CD4-positive, alpha-beta T cell treated with Interleukin-2 at 100 ng/mL for 4 hours (primary cell): ENCODE data around the gene FMO4.
A peak's percentile ranks its signal among the peaks of the same experiment; 100 is the strongest.
"Not testable (repeated sequence)": the region's sequence is repeated elsewhere in the genome, so short reads cannot be mapped to it uniquely, and the experiment has no call there.

Source experiments
- DNase-seq: peaks from one replicate; pipeline ENCODE4 v3.0.0-alpha.2; 2020; ENCODE audit warnings: low spot score

Gene FMO4, protein sequence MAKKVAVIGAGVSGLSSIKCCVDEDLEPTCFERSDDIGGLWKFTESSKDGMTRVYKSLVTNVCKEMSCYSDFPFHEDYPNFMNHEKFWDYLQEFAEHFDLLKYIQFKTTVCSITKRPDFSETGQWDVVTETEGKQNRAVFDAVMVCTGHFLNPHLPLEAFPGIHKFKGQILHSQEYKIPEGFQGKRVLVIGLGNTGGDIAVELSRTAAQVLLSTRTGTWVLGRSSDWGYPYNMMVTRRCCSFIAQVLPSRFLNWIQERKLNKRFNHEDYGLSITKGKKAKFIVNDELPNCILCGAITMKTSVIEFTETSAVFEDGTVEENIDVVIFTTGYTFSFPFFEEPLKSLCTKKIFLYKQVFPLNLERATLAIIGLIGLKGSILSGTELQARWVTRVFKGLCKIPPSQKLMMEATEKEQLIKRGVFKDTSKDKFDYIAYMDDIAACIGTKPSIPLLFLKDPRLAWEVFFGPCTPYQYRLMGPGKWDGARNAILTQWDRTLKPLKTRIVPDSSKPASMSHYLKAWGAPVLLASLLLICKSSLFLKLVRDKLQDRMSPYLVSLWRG

DNA sequence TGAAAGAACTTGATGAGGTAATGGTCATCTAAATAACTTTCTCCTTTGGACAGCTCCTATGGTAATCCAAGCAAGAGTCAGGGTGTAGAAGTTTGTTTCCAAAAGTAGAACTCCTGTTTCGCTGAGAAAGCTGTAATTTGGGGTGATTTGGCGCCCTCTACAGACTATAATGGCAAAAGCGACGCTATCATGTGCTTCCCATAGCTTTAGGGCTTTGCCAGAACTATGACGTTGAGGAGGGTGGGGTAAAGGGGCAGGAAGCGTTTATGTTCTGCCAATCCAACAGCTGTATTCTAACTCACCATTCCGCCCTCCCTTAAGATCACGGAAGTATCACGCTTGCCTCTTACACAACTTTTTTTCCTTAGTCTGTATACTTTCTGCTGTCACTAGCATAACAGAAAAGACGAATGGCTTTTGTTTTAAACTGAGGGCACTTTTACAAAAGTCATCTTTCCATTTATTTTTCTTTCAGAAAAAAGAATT lies at the start of gene FMO4:
TSS of gene FMO4 (plus strand) at position 349 of the 486 bp plus-strand sequence. CDS start 5,643 bp downstream, outside the sequence.
- peak; percentile 93 for DNase-seq

DNA sequence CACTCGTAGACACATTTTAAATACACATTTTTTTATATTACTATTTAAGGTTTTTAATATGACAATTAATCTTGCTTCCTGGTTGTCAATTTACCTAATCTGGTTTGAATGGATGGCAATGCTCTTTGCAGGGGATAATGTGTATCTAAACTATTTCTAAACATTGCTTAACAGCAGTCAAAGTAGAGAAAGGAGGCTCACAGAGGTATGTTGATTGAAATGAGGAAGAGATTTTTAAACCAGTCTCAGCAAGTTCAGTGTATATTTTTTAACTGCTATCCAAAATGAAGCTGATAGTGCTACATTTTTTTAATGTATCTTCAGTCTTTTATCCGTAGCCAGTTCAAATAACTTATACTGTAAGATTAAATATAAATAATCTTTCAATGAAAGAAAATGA lies 48.3 kb upstream of the FMO4 start:
- DNase-seq, result no peak

DNA sequence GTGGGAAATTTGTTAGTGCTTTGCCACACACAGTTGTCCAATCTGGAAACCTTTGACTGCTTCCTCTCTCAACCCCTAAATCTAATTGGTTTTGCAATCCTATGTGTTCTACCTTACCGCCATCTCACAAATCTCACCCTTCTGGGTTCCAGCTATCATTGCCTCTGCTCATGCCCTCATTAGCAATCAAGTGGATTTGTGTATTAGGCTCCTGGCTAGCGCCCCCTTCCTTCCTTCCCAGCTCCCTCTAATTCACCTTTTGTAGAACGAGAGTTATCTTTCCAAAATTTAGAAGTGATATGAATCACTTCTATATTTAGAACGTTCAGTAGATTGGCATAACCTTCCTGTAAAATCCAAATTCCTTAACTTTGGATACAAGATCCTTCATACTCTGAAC lies 47.1 kb upstream of the FMO4 start:
- no peak for DNase-seq

DNA sequence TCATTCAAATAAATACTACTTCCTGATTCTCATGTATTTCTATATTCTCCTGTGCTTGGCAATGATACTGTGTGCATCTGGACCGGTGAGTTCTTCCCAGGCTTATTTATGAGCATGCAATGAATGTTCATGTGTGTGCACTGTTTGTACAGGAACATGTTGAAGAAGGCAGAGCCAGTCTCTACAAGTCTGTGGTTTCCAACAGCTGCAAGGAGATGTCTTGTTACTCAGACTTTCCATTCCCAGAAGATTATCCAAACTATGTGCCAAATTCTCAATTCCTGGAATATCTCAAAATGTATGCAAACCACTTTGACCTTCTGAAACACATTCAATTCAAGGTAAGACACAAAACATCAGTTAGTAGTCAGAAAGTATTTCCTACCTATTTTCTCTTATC lies 46.6 kb upstream of the FMO4 start:
- no peak for DNase-seq

DNA sequence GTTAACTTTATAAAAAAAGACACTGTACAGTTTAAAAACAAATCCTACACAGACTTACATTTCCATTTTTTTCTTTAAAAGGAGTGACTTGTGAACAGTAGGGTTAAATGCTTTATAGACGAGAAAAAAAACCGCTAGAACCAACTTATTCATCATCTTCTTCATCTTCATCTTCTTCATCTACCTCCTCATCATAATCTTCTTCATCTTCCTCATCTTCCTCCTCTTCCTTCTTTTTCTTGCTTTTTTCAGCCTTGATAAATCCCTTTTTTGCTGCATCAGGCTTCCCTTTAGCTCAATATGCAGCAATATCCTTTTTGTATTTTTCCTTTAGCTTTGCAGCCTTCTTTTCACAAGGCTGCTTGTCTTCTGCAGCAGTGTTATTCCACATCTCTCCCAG lies 43.2 kb upstream of the FMO4 start:
- no peak for DNase-seq

DNA sequence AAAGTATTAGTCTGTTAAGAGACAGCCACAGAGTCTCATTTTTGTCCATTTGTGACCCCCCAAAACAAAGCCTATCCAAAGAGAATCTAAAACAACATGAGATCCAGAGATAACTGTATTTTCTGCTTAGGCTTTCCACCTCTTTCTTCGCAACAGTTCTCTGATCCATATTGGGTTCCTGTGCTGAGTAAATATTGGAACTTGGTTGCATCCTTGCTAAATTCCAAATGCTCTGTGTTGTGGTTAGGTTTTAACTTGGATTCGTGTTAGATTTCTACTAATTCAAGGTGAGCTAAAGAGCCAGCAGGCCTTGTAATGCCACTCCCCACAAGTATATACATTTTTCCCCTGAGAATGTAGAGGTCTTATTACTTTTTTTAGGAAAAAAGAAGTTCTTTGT lies 36.4 kb upstream of the FMO4 start:
- no peak for DNase-seq

DNA sequence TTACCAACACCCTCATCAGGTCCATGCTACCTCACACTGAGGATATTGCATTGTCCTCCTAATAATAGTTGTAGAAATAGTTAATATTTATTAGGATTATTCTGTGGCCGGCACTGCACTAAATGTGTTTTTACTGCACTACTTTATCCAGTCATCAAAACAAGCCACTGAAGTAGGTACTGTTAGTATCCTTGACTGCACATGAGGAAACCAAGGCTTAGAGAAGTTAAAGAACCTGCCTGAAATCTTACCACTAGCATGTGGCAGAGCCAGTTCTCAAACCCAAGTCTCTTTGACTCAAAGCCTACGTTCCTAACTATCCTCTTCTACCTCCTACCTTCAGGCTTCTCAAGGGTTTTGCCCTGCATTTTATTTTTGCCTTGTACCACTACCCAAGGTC lies 34.7 kb upstream of the FMO4 start:
- no peak for DNase-seq

DNA sequence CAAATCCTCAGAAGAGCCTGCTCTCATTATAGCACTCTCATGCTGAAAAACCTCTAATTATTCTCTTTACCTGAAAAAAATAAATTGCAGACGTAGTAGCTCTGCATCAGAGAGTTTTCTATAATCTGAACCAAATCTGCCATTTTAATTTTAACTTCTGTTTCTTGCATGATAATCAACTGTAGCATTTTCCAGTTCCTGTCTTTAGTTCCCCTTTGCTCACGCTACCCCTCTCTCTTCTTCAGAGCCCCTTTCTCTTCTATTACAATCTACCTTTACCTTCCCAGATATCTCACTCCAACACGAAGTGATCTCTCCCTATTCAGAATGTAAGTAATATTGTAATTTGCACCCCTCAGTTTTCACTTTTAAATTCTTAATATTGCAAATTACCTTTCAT lies 34.3 kb upstream of the FMO4 start:
- no peak for DNase-seq

DNA sequence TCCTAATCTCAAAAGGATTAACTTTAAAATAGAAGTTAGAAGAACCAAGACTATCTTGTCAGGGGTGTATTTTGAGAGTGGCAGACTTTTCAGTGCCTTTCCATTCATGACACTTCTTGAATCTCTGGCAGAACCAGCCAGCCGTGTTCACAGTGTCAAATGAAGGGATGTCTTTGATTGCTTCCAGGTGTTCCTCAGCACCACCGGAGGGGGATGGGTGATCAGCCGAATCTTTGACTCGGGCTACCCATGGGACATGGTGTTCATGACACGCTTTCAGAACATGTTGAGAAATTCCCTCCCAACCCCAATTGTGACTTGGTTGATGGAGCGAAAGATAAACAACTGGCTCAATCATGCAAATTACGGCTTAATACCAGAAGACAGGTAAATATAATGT lies 33.4 kb upstream of the FMO4 start:
- DNase-seq, result no peak

DNA sequence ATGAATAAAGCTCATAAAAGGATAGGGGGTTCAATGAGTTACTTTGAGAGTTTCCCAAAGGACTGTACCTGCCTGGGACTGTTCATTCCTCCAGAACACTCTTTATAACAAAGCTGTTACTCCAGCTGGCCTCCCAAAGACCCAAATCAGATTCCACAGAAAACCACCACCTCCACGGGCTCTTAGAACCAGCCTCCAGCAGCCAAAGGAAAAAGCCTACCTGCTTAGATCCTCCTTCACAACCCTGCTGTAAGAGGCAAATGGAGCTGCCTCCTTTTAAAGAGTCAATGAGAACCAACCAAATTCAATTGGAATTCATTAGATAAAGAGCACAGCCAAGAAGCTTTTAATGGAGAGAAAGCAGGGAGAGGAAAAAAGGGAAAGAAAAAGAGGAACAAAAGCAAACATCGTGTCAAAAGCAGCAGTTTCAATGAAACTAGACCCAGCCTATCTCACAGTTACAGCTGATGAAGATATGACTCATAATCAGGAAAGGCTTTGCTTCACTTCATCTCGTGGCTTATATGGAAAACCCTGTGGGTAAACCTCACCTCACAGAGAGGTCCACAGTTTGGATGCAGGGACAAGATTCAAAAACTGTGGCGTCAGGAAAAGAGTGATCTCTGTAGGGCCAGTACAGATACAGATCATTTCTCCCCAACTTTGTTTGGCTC lies 27.8 kb upstream of the FMO4 start:
- DNase-seq, result no peak

DNA sequence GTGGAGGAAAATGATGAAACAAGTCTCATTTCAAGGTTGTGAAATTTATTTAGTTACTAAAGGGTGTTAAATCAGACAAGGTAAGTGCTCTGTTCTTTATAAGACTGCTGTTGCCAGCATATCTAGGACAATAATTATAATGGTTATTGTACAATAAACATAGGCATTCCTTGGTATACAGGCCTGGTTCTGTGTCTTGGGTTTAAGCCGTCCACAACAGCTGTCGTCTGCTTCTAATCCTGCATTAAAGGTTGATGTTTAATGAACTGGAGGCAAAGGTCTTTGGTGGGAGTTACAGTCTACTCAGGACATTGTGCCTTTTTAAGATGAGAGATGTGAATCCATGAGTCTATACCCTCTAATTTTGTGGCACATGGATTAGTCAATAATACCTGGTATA lies 23.4 kb upstream of the FMO4 start:
- no peak for DNase-seq

DNA sequence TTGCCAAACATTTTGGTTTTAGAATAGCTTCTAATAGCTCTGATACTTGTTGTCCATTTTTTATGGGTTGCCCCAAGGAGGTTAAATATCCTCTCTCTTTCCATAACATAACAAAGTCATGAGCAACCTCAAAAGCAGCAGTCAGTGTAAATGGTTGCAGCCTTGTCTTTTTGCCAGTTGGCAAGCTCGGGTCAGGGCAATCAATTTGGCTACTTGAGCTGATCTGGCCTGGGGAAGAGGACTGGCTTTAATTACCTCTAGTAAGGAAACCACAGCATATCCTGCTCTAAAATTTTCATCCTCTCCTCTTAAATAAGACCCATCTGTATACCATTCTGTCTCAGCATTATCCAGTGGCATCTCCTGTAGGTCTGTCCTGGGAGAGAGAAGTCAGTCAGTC lies 21.2 kb upstream of the FMO4 start:
- no peak for DNase-seq

DNA sequence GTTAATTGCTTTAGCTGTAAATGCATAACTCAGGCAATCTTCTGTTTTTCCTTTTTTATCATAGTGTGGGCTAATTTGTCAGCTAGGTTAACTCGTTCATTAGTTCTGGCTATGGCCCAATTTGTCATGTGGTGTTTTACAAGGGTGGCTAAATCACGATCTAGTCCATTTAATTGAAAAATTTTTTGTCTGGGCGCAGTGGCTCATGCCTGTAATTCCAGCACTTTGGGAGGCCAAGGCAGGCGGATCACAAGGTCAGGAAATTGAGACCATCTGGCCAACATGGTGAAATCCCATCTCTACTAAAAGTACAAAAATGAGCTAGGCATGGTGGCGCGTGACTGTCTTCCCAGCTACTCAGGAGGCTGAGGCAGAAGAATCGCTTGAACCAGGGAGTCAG lies 18.6 kb upstream of the FMO4 start:
- DNase-seq, result not testable (repeated sequence)

DNA sequence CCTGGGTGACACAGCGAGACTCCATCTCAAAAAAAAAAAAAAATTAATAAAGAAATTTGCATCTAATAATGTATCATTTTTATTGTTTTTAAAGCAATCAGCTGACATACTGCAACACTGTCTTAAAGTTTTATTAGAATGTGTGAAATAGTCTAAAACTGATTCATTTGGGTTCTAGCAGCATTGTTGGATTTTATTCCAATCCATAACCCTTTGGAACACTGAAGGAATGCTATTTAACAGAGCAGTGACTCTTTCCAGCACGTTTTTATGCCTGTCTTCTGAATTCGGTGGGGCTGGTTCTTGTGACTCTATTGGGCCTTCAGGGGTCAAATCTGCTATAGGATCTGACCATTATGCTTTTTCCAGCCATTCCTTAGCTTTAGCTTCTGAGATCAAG lies 18.2 kb upstream of the FMO4 start:
- DNase-seq, result no peak

DNA sequence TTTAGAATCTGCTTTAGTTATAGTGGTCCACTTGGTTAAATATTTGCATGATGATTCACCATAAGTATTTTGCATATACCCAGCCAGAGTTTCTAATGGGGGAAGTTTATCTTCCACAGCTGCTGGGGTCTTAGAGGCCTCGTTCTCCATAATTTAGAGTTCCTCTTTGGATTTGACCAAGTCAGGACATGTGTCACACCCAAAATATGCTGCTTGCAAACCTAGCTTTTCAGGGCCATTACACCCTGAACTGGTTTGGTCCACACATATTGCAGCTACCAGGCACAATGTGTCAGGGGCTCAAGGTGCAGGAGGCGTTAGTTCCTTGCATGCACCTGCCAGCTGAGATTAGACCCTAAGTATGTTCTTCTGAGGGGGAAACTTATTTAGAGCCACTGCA lies 17.1 kb upstream of the FMO4 start:
- DNase-seq, result no peak

DNA sequence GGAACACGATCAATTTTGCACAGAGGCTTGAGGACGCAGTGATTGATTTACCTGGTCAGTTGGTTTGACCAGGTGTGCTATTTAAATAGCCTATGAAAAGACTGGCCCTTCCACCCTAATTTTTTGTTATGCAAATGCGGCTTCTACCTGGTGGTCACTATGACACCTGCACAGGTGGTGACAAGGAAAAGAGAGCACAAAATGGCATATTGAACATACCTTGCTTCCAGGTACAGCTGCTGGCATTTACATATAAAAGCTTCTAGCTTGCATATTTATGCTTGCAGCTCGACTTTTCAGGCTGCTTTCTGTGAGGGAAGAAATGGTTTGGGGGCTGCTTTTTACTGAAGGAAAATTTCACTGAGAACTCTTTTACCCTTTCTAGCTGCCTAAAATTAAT lies 15.3 kb upstream of the FMO4 start:
- DNase-seq, result no peak

DNA sequence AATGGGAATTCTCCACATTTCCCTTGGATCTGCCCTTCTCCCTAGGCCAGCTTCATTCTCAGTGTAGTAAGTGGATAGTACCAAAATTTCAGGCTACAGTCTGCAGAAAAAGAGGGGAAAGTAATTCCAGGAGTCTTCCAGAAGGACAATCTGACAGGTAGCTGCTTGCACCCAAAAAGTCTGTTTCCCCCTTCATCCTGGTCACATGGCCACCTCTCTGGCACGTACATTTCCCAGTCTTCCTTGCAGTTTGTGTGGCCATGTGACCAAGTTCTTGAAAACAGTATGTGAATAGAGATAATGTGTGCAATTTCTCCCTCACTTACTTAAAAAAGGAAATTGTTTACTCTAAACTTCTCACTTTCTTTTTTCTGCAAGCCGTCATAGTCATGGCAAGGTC lies 14.6 kb upstream of the FMO4 start:
- DNase-seq, result no peak

DNA sequence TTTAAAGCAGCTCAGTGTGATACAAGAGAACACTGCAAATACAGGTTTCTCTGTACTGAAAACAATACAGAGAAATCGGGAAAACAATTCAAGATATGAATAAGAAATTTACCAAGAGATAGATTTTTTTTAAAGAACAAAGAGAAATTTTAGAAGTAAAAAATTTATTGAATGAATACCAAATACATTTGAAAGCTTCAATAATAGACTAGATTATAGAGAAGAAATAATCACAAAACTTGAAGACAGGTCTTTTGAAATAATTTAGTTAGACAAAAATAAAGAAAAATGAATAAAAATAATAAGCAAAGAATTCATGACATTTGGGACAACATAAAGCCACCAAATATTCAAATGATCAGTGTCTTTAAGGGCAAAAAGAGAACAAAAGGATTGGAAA lies 13.6 kb upstream of the FMO4 start:
- DNase-seq, result no peak

DNA sequence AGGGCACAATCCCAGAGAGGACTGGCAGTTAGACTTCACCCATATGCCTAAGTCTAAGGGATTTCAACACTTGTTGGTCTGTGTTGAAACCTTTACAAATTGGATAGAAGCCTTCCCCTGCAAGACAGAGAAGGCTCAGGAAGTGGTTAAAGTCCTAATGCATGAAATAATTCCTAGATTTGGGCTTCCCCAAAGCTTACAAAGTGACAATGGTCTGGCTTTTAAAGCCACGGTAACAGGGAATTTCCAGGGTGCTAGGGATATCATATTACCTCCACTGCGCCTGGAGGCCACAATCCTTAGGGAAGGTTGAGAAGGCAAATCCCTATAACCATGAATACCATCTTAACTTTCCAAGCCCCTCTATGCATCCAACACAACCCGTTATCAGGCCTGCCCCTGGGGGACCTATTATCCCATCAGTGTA lies 3.3 kb upstream of the FMO4 start:
- DNase-seq, result no peak

DNA sequence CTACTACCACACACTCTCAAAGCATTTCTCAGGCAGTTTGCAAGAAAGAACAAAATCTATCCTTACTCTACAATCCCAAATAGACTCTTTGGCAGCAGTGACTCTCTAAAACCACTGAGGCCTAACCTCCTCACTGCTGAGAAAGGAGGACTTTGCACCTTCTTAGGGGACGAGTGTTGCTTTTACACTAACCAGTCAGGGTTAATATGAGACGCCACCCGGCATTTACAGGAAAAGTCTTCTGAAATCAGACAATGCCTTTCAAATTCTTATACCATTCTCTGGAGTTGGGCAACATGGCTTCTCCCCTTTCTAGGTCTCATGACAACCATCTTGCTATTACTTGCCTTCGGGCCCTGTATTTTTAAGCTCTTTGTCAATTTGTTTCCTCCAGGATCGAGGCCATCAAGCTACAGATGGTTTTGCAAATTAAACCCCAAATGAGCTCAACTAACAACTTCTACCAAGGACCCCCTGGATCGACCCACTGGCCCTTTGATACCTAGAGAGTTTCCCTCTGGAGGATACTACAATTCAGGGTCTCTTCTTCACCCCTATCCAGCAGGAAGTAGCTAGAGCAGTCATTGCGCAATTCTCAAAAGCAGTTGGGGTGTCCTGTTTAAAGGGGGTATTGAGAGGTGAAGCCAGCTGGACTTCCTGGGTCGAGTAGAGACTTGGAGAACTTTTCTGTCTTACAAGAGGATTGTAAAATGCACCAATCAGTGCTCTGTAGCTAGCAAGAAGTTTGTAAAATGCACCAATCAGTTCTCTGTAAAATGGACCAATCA lies 2.0 kb upstream of the FMO4 start:
- no peak for DNase-seq

DNA sequence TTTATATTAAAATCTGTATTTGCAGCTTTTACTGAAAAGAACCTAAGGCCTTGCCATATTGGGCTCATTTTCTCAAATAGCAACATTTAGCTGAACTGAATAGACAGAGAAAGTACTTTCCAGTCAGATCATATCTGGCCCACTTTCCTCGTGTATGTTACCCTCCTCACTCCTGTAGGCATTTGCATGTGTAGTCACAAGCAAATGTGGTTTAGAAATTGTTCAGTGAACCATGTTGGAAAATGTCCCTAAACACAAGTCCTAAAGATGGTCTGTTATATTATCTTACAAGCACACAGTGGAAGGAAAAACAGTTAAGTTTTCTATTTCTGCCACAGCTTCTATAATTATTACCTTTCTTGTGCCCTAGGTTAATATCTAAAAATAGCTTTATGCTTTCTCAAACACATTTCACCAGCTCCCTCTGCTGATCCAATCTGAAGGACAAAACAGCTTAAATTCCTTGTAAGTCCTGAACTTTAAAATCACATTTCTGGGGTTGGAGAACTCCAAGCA lies 606 bp upstream of the FMO4 start:
- no peak for DNase-seq

DNA sequence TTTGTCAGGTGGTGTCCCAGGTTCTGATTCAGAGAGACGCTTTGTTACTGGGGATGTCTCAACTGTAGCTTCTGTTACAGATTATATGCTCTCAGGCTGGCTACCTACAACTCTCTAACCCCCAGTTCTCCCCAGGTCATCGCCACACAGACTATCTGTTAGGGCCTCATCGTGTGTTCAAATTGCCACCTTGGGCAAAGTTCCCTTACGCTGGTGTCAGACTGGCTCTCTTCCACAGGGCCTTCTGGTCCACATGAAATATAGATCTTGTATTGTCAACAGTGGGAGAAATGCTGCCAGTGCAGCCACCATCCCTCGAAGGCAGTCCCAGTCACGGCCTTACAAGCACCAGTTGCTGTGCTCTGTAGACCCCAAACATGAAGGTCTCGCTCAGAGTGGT lies 15.3 kb downstream of the FMO4 start:
- DNase-seq, result no peak
